ENCODE data around the gene KDF1. TPM values are rescaled to one million over a fixed set of nuclear protein-coding genes. Genes with fewer than 3 reads are reported as not detected.

The KDF1 gene
- total RNA-seq, 1 donor from 2014 or later: 26.1 TPM

DNA sequence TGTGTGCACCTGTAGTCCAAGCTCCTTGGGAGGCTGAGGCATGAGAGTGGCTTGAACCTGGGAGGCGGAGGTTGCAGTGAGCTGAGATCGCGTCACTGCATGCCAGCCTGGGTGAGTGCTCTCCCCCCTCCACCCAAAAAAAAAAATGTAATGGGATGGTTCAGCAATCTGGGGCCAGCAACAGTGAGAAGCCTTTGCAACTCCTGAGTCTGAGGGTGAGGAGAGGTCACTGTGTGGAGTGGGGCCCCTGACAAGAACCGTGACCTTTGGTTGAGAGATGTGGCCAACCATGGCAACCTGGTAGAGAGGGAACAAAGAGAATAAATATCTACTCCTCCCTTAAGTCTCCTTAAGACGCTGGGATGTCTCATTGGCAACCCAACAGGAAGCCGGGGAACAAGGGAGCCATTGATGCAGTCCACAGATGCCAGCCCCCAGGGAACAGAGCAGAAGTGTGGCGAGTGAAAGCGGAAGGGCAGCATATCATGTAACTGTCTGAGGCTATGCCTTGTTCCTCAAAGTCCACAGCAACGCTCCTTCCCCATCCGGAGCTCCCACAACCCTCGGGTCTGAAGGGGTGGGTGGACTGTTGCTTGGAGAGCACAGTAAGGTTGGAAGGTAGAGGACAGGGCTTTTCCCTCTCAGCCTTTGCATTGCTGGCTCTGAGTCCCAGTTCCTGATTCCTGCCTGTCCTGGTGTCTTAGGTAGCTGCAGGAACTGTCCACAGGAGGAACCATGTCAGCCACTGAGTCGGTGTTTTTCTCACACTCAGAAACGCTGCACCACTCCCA lies 41.5 kb upstream of the KDF1 start:
- no peak overlapping the region for H3K4me3 Mint-ChIP-seq (ENCODE audit: low read depth)
- peak overlapping the region; percentile 88 for H3K27ac Mint-ChIP-seq
- DNase-seq (ENCODE audit: low spot score, unreplicated experiment): no peak
- no peak for TF ChIP-seq CTCF (IDR thresholded peaks at IDR 0.05; ENCODE audit: unreplicated experiment)
- H3K9me3 Mint-ChIP-seq (ENCODE audit: low read depth): no peaks in the 10 kb centered on the region
- peaks cover 6% of the 10 kb centered on the region for H3K36me3 Mint-ChIP-seq (ENCODE audit: insufficient read depth)
- peaks cover 41% of the 10 kb centered on the region for H3K4me1 Mint-ChIP-seq (ENCODE audit: low read depth)
- H3K27me3 Mint-ChIP-seq: no peaks in the 10 kb centered on the region

- H3K9me3 Mint-ChIP-seq (ENCODE audit: low read depth): no peaks in the 10 kb centered on the region
- DNase-seq (ENCODE audit: low spot score, unreplicated experiment): no peak
- TF ChIP-seq CTCF (IDR thresholded peaks at IDR 0.05; ENCODE audit: unreplicated experiment): no peak
- H3K4me3 Mint-ChIP-seq (ENCODE audit: low read depth): no peak overlapping the region
- H3K36me3 Mint-ChIP-seq (ENCODE audit: insufficient read depth): peaks cover 5% of the 10 kb centered on the region
- H3K27me3 Mint-ChIP-seq: no peaks in the 10 kb centered on the region
- peaks cover 46% of the 10 kb centered on the region for H3K4me1 Mint-ChIP-seq (ENCODE audit: low read depth)
- peak overlapping the region; percentile 27 for H3K27ac Mint-ChIP-seq
Observed at GRCh38 chr1:27000817-27001460, 40.7 kb upstream of the KDF1 start.

GRCh38 chr1:27000090-27000816 lies 40.0 kb upstream of the KDF1 start:
- H3K4me3 Mint-ChIP-seq (ENCODE audit: low read depth): no peak overlapping the region
- H3K9me3 Mint-ChIP-seq (ENCODE audit: low read depth): no peaks in the 10 kb centered on the region
- no peak for TF ChIP-seq CTCF (IDR thresholded peaks at IDR 0.05; ENCODE audit: unreplicated experiment)
- H3K4me1 Mint-ChIP-seq (ENCODE audit: low read depth): peaks cover 52% of the 10 kb centered on the region
- peak overlapping the region; percentile 27 for H3K27ac Mint-ChIP-seq
- H3K27me3 Mint-ChIP-seq: peaks cover 2% of the 10 kb centered on the region
- no peak for DNase-seq (ENCODE audit: low spot score, unreplicated experiment)
- peaks cover 7% of the 10 kb centered on the region for H3K36me3 Mint-ChIP-seq (ENCODE audit: insufficient read depth)

DNA sequence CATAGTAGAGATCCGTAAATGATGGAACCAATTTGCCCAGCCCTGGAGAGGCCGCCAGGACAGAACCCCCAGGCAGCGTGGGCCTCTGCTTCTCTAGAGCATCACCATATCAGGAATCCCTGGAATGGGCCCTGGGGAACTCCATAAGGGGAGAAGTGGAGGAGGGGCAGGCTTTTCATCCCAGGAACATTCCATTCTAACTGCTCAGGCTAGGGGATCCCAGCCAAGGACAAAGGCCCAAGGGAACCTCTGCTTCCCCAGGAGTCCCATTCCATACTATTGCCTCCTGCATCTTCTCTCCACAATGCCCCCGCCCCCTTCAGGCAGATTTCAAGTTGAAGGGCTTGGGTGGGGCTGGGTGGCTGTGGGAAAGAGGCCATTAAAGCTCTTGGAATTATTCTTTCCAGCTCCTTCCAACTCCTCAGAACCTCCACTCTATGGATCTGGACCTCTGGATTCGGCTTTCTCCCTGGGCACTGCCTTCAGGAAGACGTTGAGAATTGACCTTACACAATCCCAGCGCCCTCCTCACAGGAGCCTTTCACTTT lies 39.2 kb upstream of the KDF1 start:
- no peak overlapping the region for H3K4me3 Mint-ChIP-seq (ENCODE audit: low read depth)
- H3K36me3 Mint-ChIP-seq (ENCODE audit: insufficient read depth): peaks cover 7% of the 10 kb centered on the region
- no peaks in the 10 kb centered on the region for H3K9me3 Mint-ChIP-seq (ENCODE audit: low read depth)
- H3K4me1 Mint-ChIP-seq (ENCODE audit: low read depth): peaks cover 50% of the 10 kb centered on the region
- H3K27ac Mint-ChIP-seq: peak overlapping the region; percentile 77
- H3K27me3 Mint-ChIP-seq: peaks cover 2% of the 10 kb centered on the region
- TF ChIP-seq CTCF (IDR thresholded peaks at IDR 0.05; ENCODE audit: unreplicated experiment): no peak
- DNase-seq (ENCODE audit: low spot score, unreplicated experiment): no peak
